ENCODE results near the gene UPF1.

The UPF1 gene

DNA sequence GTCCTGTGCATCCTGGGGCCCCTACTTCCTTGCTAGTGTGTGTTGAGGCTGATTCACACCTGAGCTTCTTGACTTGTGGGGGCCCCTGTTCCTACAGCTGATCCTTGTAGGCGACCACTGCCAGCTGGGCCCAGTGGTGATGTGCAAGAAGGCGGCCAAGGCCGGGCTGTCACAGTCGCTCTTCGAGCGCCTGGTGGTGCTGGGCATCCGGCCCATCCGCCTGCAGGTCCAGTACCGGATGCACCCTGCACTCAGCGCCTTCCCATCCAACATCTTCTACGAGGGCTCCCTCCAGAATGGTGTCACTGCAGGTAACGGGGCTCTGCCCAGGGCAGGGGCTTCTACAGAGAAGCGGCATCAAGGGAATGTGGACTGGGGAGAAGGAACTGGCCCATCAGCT, 25.5 kb downstream of the UPF1 start:
- no peak for DNase-seq (ENCODE audit: low read depth in 2 of 2)

DNA sequence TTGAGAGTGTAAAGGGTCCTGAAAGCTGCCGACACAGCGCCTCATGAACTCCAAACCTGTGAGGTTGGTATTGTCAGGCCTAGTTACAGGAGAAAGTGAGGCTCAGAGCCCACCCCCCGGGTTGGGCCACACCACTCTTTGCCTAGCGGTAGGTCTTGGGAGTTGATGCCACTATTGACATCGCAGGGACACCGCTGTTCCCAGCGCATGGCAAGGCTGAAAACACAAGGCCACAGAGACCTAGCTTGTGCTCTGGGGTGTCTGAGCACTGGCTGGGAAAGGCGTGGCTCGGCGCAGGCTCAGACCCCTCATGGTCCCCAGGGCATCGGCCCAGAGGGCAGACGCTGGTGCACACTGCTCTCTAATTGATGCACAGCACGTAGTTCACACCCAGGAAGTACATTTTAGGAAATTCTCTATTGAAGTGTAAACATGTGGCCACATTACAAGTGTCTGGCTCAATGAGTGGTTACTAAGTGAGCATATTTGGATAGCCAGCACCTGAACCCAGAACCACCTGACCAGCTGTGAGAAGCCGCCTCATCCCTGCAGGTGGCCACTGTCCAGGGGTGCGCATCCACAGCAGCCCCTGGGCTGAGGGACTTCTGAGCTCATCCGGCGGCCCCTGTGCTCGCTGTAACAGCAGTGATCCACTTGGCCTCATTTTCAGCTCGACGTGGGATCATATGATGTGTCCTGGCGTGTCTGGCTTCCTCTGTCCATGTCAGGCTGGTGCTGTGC, 27.3 kb downstream of the UPF1 start:
- no peak for DNase-seq (ENCODE audit: low read depth in 2 of 2)

DNA sequence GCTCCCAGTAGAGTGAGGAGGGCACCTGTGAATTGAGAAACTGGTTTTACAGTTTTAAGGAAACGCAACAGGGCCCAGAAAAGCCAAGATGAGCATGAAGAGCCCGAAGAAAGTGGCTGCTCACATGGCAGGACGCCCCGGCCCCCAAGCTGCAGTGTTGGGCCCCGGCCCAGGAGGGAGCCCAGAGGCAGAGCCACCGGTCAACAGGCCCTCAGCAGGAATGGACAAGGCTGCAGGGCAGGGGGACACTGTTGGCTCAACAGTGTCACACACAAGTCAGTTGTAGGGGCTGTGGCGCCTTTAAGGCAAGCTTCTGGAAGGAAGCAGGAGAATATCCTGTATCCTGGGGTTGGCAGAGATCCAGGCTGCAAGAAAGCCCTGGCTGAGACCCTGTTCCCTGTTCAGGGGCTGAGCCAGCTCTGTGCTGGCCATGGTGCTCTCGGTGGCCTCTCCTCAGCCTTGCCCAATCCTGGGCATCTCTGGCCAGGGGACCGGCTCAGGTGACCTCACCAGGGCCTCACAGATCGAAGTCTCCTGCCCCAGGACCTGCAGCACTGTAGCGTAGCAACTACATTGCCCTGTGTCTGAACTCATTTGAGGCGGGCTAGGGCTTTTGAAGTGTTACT, 28.0 kb downstream of the UPF1 start:
- DNase-seq (ENCODE audit: low read depth in 2 of 2): no peak

DNA sequence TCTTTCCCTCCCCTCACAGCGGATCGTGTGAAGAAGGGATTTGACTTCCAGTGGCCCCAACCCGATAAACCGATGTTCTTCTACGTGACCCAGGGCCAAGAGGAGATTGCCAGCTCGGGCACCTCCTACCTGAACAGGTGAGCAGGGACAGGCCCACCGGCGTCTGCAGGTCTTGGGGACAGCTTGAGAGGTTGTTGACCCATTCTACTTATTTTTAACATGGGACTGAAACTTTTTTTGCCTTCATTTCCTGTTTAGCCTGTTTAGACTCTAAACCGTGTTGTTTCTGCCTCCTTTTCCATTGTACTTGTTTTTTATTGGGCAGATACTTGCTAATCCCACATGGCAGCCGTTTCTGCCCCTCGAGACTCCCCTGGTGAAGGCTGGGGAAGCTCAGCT, 28.5 kb downstream of the UPF1 start:
- DNase-seq (ENCODE audit: low read depth in 2 of 2): no peak

DNA sequence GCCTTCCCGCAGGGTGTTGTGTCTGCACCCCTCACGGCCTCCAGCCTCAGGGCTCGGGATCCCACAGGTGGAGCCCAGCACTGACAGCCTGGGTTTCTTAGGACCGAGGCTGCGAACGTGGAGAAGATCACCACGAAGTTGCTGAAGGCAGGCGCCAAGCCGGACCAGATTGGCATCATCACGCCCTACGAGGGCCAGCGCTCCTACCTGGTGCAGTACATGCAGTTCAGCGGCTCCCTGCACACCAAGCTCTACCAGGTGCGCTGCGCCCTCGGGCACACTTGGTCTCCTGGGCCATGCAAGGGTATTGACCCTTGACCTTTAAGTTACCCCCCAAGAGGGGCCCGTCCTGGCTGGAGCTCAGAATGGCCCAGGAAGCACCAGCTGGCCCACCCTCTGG, 29.0 kb downstream of the UPF1 start:
- DNase-seq (ENCODE audit: low read depth in 2 of 2): no peak

DNA sequence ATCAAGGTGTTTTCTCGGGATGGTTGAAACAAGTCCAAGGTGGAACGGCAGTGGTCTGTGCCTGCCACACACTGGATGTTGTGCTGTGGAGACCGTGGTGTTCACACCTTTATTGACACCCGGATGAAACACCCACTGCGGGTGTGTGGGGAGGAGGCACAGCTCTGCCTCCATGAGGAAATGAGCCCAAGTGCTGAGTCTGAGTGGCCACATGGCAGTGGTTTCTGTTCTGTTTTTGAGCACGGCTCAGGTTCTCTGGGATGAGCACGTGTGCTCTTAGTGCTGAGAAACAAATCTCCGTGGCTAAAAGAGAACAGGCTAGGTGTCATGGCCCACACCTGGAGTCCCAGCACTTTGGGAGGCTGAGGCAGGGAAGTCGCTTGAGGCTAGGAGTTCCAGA, 29.5 kb downstream of the UPF1 start:
- DNase-seq (ENCODE audit: low read depth in 2 of 2): no peak

DNA sequence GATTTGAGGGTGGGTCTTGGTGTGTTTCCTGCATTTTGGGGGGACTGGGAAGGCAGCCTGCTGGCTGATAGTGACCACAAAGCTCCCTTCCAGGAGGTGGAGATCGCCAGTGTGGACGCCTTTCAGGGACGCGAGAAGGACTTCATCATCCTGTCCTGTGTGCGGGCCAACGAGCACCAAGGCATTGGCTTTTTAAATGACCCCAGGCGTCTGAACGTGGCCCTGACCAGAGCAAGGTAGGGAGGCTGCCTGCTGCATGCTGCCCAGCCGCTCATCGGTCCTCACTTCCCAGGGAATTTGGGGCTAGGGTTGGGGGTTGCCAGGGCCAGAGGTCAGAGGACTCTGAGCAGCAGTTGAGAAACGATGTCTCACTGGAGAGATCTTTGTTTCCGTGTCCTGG, 30.2 kb downstream of the UPF1 start:
- DNase-seq (ENCODE audit: low read depth in 2 of 2): no peak

DNA sequence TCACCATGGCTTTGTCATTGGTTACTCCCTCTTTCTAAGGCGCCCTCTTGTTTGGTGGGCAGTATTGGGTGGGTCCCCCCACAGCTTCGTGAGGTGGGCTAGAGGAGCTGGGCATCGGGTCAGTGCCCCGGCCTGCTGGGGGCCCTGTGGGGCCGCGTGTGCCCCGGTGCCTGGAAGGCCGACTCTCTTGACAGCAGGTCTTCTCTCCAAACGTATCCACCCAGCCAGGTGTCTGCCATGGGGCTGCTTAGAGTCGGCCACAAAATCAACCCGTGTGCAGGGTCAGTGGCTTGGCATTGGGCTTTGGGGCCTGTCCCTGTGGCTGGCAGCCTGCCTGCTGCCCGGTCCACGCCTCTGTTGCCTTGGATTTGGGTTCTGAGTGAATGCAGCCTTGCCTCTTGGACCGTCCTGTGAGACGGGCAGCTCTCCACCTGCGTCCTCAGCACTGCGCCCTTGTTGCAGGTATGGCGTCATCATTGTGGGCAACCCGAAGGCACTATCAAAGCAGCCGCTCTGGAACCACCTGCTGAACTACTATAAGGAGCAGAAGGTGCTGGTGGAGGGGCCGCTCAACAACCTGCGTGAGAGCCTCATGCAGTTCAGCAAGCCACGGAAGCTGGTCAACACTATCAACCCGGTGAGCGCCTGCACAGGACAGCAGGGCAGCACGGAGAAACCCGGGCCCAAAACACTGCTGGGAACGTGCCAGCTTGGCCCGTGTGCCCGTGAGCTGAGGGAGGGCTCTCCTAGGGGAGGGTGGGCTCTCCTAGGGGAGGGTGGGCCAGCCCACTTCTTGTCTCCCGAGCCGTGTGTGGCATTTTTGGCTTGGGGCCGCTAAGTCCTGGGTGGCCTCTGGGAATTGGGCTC, 31.4 kb downstream of the UPF1 start:
- DNase-seq (ENCODE audit: low read depth in 2 of 2): no peak

DNA sequence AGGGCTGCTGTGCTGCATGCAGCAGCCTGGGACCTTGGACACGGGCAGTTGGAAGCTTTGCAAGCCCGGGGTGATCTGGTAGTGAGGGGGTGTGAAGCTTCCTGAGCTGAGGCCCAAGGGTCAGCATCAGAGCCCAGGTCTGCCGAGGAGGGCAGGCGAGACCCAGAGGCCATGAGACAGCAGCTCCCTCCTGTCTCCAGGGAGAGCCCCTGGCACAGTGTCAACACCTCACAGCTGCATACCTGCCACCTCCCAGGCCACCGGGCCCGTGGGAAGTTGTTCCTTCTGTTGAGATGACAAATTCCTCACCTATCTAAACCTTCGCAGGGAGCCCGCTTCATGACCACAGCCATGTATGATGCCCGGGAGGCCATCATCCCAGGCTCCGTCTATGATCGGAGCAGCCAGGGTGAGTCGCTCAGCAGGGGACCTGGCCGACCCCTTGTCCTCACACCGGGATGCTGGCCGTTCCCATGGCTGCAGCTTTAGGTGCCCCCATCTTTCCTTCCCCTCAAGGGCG, 32.1 kb downstream of the UPF1 start:
- no peak for DNase-seq (ENCODE audit: low read depth in 2 of 2)

DNA sequence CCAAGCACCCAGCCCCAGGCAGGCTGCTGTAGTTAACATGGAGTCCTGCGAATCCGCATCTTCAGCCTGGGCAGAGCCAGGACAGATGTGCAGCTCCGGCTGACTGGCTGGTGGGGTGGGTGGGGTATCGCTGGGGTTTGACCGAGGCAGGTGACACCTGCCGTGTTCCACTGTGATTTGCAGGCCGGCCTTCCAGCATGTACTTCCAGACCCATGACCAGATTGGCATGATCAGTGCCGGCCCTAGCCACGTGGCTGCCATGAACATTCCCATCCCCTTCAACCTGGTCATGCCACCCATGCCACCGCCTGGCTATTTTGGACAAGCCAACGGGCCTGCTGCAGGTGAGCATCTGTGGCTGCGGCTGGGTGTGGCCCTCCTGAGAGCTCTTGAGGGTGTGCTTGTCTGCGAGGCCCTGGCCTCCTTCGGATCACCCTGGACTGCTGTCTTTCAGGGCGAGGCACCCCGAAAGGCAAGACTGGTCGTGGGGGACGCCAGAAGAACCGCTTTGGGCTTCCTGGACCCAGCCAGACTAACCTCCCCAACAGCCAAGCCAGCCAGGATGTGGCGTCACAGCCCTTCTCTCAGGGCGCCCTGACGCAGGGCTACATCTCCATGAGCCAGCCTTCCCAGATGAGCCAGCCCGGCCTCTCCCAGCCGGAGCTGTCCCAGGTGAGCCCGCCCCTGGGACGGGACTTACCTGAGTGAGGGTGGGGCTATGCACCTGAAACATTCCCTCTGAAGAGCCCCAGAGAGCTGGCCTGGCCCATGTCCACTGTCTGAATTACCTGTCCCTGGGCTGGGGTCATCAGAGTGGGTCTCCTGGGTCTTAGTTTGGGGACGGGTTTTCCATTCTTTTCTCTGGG, 33.6 kb downstream of the UPF1 start:
- no peak for DNase-seq (ENCODE audit: low read depth in 2 of 2)

DNA sequence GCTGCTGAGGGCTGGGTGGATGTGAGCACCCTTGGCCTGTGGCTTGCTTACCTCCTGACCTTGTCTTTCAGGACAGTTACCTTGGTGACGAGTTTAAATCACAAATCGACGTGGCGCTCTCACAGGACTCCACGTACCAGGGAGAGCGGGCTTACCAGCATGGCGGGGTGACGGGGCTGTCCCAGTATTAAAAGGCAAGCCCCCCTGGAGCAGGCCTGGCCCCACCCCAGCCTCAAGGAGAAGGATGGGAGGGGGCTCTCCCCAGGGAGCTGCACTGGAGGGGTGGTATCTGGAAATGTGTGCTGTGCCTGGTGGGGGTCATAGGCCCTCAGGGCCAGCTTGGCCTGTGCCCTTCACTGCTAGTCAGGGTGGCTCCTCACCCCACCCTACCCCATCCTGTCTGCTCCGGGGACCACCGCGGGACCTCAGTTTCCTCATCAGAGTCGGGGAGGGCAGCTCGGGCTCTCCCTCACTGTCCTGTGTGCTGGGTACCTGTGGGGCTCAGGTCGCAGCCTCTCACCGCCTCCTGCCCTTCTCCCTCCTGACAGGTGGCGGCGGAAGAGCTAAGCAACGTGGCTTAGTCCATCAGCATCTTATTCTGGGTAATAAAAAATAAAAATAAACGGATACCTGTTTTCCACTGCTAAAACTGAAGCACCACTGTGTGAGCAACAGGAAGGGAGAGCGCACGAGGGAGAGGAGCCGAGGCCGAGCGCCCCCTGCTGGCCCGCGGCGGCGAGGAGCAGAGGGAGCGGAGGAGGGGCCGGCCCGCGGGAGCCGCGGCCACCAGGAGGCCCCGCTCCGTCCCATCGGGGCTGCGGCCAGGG, 34.4 kb downstream of the UPF1 start:
- peak; percentile 14 to 37 for DNase-seq (ENCODE audit: low read depth in 2 of 2)

DNA sequence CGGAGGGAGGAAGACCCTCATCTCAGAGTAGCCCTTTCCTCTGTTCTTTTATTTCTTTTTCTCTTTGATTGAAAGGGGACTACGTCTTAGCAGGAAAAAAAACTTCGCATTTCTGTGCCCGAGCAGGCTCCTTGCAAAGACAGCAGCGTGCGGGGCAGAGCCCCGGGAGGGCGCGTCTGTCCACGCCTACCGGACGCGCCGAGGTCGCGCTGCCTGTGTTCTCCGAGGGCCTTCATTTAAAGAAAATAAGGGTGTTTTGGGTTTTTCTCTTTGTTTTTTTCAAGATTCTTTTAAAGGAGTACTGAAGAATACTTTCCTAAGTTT, 35.0 kb downstream of the UPF1 start:
- DNase-seq (ENCODE audit: low read depth in 2 of 2): no peak

DNA sequence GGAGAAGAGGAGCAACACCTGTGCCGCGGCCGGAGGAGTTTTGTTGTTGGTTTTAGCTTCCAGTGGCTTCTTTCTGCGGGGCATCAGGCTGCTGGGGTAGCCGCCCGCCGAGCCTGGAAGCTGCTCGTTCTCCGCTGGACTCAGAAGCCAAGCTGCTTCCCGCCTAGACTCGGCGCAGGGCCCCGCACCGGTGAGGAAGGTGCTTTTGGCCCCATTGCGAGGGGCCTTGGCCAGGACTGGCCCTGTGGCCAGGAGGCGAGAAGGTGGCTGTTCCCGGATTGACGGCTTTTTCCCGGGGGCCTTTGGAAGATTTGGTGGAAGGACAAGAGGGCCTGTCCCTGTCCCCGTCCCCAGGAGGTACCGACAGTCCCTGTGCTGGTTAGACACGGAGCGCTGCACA, 35.4 kb downstream of the UPF1 start:
- no peak for DNase-seq (ENCODE audit: low read depth in 2 of 2)

DNA sequence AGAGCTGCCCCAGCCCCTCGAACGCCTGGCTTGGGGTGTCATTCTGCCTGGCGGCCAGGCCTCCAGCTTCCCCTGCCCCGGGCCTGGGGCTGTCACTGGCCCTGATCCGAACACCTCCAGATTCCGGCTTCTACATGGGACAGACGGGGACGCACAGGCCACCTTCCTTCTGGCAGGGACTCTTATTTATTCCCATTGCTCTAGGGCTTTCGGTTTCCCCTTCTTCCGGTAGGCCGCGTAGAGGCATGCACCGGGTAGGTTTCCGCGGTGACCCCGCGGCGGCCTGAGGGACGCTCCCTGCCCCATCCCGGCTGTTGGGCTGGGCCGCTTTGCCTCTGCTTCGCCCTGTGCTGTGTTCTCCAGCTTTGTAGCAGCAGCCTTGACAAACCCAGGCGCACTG, 36.0 kb downstream of the UPF1 start:
- no peak for DNase-seq (ENCODE audit: low read depth in 2 of 2)

DNA sequence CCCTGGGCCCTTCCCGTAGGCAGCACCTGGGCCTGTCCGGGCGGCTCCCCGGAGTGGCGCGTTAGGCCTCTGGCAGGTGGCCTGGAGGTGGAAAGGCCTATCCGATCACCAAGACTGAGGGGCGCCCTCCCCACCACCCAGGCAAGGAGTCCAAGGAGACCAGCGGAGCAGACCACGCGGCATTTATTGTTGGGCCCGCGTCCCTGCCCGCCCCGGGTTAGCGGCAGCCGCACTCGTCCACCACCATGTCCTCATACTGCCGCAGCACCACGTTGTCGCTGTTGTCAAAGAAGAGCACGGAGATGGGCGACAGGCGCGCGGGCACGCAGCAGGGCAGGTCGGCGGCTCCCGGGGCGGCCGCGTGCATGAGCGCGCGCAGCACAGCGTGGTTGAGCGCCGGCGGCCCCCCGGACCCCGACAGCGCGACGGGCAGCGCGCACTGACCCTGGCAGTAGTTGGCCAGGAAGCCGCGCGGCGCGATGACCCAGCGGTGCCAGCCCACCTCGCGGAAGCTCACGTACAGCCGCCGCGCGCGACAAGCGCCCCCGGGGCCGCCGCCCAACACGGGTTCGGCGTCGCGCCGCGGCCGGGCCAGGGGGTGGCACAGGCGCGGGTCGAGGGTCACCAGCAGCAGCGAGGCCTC, 36.7 kb downstream of the UPF1 start:
- no peak for DNase-seq (ENCODE audit: low read depth in 2 of 2)

DNA sequence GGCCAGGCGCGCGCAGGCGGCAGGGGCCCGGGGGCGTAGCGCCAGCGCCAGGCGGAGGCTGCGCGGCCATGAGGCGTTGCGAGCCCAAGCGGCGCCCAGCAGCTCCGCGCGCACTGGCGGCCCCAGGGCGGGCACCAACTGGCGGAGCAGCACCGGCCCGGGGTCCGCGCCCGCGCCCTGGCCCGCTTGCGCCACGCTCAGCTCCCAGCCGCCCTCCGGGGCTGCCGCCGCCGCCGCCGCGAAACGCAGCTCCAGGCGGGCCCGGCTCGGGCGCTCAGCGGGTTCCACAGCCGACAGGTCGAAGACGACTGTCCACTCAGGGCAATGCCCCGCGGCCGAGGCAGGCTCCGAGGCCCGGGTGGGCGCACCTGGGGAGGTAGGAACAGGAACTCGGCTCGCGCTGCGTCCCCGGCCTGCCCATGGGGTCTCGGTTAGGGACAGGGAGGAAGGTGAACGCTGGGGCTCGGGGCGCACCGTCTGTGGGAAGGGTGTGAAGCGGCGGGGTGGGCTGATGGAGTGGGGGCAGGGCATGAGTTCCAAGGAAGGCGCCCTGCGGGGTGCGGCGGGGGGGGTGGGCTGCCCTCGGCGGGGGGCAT, 37.4 kb downstream of the UPF1 start:
- no peak for DNase-seq (ENCODE audit: low read depth in 2 of 2)

DNA sequence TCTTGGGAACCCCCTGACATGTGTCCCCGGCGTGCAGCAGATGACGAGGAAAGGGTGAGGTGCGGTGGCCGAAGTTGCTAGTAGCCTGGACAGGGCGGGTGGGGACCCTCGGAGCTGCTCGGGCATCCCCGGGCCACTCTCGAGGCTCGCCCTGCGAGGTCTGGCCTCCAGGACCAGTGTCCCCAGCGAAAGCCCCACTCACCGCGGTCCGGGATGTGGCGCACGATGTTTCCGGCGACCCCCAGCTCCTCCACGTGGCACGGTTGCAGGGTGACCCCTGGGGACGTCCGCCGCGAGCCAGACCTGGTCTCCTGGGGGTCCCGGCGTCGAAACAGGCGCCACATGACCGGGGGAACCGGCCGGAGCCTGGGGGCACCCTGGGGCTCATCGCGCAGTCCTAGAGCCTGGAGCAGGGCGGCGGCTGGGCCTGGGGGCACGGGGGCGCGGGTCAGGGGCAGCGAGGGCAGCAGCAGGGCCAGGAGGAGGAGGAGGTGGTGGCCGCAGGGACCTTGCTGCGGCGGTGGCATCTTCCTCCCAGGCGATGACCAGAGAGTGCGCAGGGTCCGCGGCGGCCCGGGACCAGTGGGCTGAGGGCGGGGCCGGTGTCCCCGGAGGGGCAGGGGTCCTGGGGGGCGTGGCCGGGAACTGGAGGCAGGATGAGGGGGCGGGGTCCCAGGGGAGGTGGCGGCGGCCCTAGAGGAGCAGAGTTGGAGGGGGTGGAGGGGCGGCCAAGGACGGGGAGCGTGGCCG, 38.2 kb downstream of the UPF1 start:
- no peak for DNase-seq (ENCODE audit: low read depth in 2 of 2)

DNA sequence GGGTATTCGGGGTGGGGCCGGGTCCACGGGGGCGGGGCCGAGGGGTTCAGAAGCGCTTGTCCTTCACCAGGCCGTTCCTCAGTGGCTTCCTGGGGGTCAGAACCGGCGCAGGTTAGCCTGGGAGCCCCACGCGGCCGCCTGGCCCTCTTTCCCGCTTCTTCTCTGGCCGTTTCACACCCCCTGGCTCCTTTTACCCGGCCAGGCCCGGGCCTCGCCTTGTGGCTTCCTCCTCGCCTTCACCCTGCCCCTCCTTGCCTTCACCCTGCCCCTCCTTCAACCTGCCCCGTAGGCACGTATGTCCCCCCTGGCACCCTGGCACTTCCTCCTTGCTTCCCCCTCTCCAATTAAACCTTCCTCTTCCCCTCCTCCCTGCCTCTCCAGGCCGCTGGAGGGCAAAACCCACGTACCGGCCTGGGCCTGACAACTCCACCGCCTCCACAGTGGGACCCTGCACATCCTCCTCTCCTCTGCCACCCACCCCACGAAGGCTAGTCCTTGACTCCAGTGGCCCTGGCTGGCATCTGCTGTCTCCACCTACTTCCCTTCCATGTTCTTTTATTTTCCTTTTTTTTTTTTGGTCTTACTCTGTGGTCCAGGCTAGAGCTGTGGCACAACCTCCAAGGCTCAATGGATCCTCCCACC, 38.9 kb downstream of the UPF1 start:
- DNase-seq (ENCODE audit: low read depth in 2 of 2): no peak

DNA sequence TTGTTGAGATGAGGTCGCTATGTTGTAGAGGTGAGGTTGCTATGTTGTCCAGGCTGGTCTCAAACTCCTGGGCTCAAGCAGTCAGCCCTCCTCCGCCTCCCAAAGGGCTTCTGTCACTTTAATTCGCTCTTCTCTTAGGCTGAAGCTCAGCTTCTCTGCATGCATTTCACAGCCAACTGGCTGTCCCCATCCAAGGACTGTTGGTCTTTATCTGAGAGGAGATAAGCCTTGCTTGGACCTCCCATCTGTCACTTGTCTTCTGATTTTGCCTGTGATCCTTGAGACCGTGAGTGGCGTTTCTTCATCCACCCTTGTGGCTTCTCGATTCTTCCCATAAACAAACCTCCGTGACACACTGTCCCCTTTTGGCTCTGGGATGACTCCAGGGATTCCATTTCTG, 39.8 kb downstream of the UPF1 start:
- DNase-seq (ENCODE audit: low read depth in 2 of 2): no peak

All from stimulated activated CD8-positive, alpha-beta memory T cell treated with anti-CD3 and anti-CD28 coated beads, Interleukin-2, amount 100 ng/mL, for 1 hour (primary cell).